RWPE2 (cell line): ENCODE results near the gene VTI1A.
A peak's percentile ranks its signal among the peaks of the same experiment; 100 is the strongest.

Source experiments
- ATAC-seq: fragments of 200-7000 bp; cut with Tn5 transposase; 3 replicates; pipeline ENCODE4 v1.9.1; 2021; ENCODE audit warnings: low read depth
- DNase-seq: peaks from one replicate; pipeline ENCODE4 v3.0.0-alpha.2; 2020; ENCODE audit warnings: low spot score
- H3K27ac ChIP-seq: fragments of 450-650 bp; 2 replicates; pipeline ENCODE4 v1.5.1; 2017; ENCODE audit warnings: mild to moderate bottlenecking; ENCODE audit not compliant: poor library complexity, severe bottlenecking
- H3K27me3 ChIP-seq: fragments of 250-450 bp; sonication (Bioruptor Pico); 2 replicates; pipeline ENCODE4 v1.5.1; 2021; ENCODE audit warnings: mild to moderate bottlenecking, moderate library complexity; ENCODE audit not compliant: insufficient read depth, poor library complexity, severe bottlenecking
- H3K36me3 ChIP-seq: fragments of 250-450 bp; sonication (Bioruptor Pico); 2 replicates; pipeline ENCODE4 v1.5.1; 2020; ENCODE audit warnings: low read depth, mild to moderate bottlenecking, moderate library complexity
- H3K4me1 ChIP-seq: fragments of 250-450 bp; sonication (Bioruptor Pico); 2 replicates; pipeline ENCODE4 v1.5.1; 2021; ENCODE audit warnings: mild to moderate bottlenecking, moderate library complexity; ENCODE audit not compliant: insufficient read depth, poor library complexity, severe bottlenecking
- H3K4me3 ChIP-seq: fragments of 250-450 bp; sonication (Bioruptor Pico); 2 replicates; pipeline ENCODE4 v1.5.1; 2021; ENCODE audit warnings: mild to moderate bottlenecking, moderate library complexity; ENCODE audit not compliant: severe bottlenecking
- H3K9me3 ChIP-seq: fragments of 250-450 bp; sonication (Bioruptor Pico); 2 replicates; pipeline ENCODE4 v1.5.1; 2021; ENCODE audit warnings: mild to moderate bottlenecking, moderate library complexity; ENCODE audit not compliant: severe bottlenecking
- TF ChIP-seq, protein P1 (sequence below): fragments of 450-650 bp; IDR thresholded peaks from one replicate; pipeline ENCODE4 v1.5.1; 2017; ENCODE audit warnings: mild to moderate bottlenecking, moderate library complexity; ENCODE audit not compliant: poor library complexity, severe bottlenecking

The VTI1A gene

DNA sequence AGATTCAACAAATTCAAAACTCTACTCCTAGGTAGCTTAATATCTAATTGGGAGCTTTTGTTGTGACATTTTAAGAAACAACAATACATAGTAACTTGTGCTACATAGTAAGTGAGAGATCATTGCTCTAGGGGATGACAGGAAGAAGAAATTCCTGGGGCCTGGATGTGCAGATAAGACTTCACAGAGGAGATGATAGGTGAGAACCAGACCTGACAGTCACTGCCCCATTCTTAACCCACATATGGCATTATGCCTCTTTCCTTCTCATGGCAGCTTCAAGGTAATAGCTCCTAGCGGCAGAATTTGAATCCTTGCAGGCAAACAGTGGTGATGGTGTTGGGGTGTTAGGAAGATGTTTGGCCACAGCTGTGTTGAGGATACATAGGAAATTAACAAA, 233.6 kb downstream of the VTI1A start:
- no peak for DNase-seq
- Histone ChIP-seq H3K4me1 (no peaks in the 10 kb centered on the region), H3K9me3 (no peaks in the 10 kb centered on the region), H3K36me3 (no peaks in the 10 kb centered on the region), H3K27ac (no peak overlapping the region), H3K4me3 (no peak overlapping the region), H3K27me3 (no peaks in the 10 kb centered on the region)
- TF ChIP-seq, protein P1, sequence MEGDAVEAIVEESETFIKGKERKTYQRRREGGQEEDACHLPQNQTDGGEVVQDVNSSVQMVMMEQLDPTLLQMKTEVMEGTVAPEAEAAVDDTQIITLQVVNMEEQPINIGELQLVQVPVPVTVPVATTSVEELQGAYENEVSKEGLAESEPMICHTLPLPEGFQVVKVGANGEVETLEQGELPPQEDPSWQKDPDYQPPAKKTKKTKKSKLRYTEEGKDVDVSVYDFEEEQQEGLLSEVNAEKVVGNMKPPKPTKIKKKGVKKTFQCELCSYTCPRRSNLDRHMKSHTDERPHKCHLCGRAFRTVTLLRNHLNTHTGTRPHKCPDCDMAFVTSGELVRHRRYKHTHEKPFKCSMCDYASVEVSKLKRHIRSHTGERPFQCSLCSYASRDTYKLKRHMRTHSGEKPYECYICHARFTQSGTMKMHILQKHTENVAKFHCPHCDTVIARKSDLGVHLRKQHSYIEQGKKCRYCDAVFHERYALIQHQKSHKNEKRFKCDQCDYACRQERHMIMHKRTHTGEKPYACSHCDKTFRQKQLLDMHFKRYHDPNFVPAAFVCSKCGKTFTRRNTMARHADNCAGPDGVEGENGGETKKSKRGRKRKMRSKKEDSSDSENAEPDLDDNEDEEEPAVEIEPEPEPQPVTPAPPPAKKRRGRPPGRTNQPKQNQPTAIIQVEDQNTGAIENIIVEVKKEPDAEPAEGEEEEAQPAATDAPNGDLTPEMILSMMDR = no peak
- no peak for ATAC-seq

DNA sequence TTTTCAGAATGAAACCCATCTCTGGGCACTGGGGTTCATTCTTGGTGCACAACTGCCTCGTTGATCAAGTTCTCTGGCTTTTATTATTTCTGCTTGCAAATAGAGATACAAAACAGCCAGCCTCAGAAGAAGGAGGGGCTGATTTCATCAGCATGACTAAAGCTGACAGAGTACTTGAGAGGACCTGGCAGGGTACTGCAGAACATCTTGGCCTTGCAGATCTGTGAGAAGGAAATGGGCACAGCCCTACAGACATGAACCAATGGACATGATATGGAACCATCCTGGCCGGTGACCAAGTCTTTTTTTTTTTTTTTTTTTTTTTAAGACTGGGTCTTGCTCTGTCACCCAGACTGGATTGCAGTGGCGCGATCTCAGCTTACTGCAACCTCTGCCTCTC, 240.6 kb downstream of the VTI1A start:
- TF ChIP-seq, protein P1 = no peak
- no peaks in the 10 kb centered on the region for H3K9me3 ChIP-seq
- no peaks in the 10 kb centered on the region for H3K4me1 ChIP-seq
- no peaks in the 10 kb centered on the region for H3K27me3 ChIP-seq
- H3K4me3 ChIP-seq = no peak overlapping the region
- H3K27ac ChIP-seq = no peak overlapping the region
- ATAC-seq (peak; percentile 74), DNase-seq (no peak)
- no peaks in the 10 kb centered on the region for H3K36me3 ChIP-seq

DNA sequence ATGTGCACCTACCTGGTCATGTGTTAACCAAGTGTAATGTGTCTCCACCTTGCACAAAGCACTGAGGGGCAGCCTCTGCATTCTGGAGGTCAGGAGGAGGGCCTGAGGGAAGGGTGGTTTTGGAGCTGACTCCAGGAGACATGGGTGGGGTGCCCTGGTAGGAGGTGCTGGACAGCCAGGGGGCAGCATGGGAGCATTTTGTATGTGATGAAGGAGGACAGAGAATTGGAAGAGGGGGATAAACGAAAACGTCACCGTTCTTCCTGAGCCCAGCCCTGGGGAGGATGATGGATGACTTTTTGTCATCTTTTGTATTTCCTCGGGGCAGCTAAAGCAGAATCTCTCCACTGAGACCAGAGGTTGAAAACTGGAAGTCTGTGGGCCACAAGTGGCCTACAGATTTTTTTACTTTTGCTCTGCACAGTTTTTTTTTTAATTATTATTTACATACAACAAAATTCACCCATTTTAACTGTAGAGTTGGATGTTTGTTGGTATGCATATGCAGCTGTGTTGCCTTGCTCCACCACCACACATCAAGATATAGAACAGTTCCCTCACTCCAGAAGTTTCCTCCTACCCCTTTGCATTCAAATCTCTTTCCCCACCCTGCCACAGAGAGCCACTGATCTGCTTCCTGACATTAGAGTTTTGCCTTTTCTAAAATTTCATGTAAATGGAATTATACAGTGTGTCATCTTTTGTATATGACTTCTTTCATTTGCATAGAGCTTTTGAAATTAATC, 242.5 kb downstream of the VTI1A start:
- no peak overlapping the region for H3K4me3 ChIP-seq
- H3K4me1 ChIP-seq = no peaks in the 10 kb centered on the region
- peak; percentile 40; the same call in 1 of the 3 replicates for ATAC-seq
- no peak for DNase-seq
- no peaks in the 10 kb centered on the region for H3K36me3 ChIP-seq
- no peaks in the 10 kb centered on the region for H3K27me3 ChIP-seq
- no peak overlapping the region for H3K27ac ChIP-seq
- TF ChIP-seq, protein P1 = peak; percentile 38
- no peaks in the 10 kb centered on the region for H3K9me3 ChIP-seq

DNA sequence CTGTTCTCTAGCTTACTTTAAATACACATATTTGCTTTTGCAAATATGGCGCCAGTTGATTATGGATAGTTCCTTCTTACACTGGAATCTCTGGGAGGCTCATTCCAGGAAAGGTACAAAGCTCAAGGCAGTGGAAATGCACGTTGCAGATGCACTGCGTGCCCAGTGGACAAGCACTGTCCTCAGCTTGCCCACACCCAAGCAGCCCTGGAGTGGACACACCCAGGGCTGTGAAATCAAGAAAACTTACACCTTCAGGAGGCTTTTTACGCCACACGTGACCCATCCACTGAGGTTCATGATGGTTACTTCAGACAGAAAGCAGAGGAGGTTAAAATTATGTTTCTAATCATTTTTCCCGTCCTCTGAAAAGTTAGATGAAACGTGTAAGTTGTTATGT, 248.5 kb downstream of the VTI1A start:
- Histone ChIP-seq H3K36me3 (no peaks in the 10 kb centered on the region), H3K9me3 (no peaks in the 10 kb centered on the region), H3K27me3 (no peaks in the 10 kb centered on the region), H3K4me3 (no peak overlapping the region), H3K27ac (no peak overlapping the region), H3K4me1 (no peaks in the 10 kb centered on the region)
- ATAC-seq (no peak), DNase-seq (no peak)
- TF ChIP-seq, protein P1 = no peak

DNA sequence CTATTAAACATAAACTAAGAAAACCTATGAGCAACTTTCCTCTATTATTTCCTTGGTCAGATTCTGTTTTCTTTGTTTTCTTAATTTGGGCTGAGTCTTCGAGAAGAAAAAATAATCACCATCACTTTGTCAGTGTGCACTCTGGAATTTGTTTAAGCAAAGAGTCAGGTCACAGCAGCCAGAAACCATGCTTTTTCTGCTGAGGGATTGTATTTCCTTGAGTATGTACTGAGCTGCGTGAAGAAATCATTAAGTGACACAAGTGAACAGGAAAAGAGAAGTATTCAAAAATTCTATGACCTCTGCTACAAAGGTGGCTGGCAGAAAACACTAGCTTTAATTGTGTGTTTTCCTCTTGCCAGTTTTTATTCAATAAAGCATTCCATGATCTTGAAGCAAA, 249.6 kb downstream of the VTI1A start:
- ATAC-seq (no peak), DNase-seq (no peak)
- Histone ChIP-seq H3K27ac (no peak overlapping the region), H3K27me3 (no peaks in the 10 kb centered on the region), H3K4me1 (no peaks in the 10 kb centered on the region), H3K4me3 (no peak overlapping the region), H3K36me3 (no peaks in the 10 kb centered on the region), H3K9me3 (no peaks in the 10 kb centered on the region)
- TF ChIP-seq, protein P1 = no peak
